Neural cell (in vitro differentiated cells): ENCODE measurements around the gene KRTAP3-3. TPM values are rescaled to one million over a fixed set of nuclear protein-coding genes. Genes with fewer than 3 reads are reported as not detected.
A peak's percentile ranks its signal among the peaks of the same experiment; 100 is the strongest.

ENCODE experiments used
- H2AFZ ChIP-seq: fragments of 200-600, 300-800 bp; sonication (generic), shearing (Covaris generic); 2 replicates; pipeline ENCODE4 v1.6.0; 2014; ENCODE audit warnings: low read depth, mild to moderate bottlenecking, antibody characterized with exemption, low read length, moderate library complexity
- H3F3A ChIP-seq: fragments of 200-600 bp; shearing (Covaris generic); 2 replicates; pipeline ENCODE4 v1.6.1; 2016; ENCODE audit warnings: mild to moderate bottlenecking, moderate library complexity, mixed read lengths, antibody characterized with exemption, low read length; ENCODE audit not compliant: insufficient read depth, poor library complexity, severe bottlenecking
- H3K27ac ChIP-seq: fragments of 200-600, 300-800 bp; sonication (generic), shearing (Covaris generic); 2 replicates; pipeline ENCODE4 v1.5.1; 2014; ENCODE audit warnings: mild to moderate bottlenecking, low read length, moderate library complexity
- H3K27me3 ChIP-seq: fragments of 300-800, 200-600 bp; sonication (generic), shearing (Covaris generic); 2 replicates; pipeline ENCODE4 v1.6.0; 2014; ENCODE audit warnings: mild to moderate bottlenecking, low read depth, low read length, moderate library complexity; ENCODE audit not compliant: insufficient read depth
- H3K36me3 ChIP-seq: fragments of 300-800, 200-600 bp; sonication (generic), shearing (Covaris generic); 2 replicates; pipeline ENCODE4 v1.5.1; 2014; ENCODE audit warnings: mild to moderate bottlenecking, antibody characterized with exemption, low read length, moderate library complexity; ENCODE audit not compliant: insufficient read depth
- H3K4me2 ChIP-seq: fragments of 300-800, 200-600 bp; sonication (generic), shearing (Covaris generic); 2 replicates; pipeline ENCODE4 v1.6.0; 2014; ENCODE audit warnings: mild to moderate bottlenecking, low read length
- H3K4me3 ChIP-seq: fragments of 300-800, 200-600 bp; sonication (generic), shearing (Covaris generic); 2 replicates; pipeline ENCODE4 v1.5.1; 2014; ENCODE audit warnings: mild to moderate bottlenecking, low read length, moderate library complexity
- H3K79me2 ChIP-seq: fragments of 200-600 bp; shearing (Covaris generic); replicated peaks from 2 replicates; pipeline ENCODE4 v1.6.0; 2014; ENCODE audit warnings: mild to moderate bottlenecking, low read length, moderate library complexity; ENCODE audit not compliant: insufficient read depth
- H3K9ac ChIP-seq: fragments of 300-800, 200-600 bp; sonication (generic), shearing (Covaris generic); 2 replicates; pipeline ENCODE4 v1.6.1; 2016; ENCODE audit warnings: mild to moderate bottlenecking, low read length, mixed read lengths
- H3K9me2 ChIP-seq: fragments of 200-600 bp; shearing (Covaris generic); 2 replicates; pipeline ENCODE4 v1.6.1; 2016; ENCODE audit warnings: mild to moderate bottlenecking, low read length, mixed read lengths; ENCODE audit not compliant: insufficient read depth
- H3K9me3 ChIP-seq: fragments of 200-600, 300-800 bp; sonication (generic), shearing (Covaris generic); 2 replicates; pipeline ENCODE4 v1.6.1; 2016; ENCODE audit warnings: mild to moderate bottlenecking, mixed run types, low read length, moderate library complexity, mixed read lengths
- H4K20me1 ChIP-seq: fragments of 200-600 bp; shearing (Covaris generic); 2 replicates; pipeline ENCODE4 v1.6.1; 2016; ENCODE audit warnings: mild to moderate bottlenecking, mixed run types; ENCODE audit not compliant: insufficient read depth
- CTCF ChIP-seq: fragments of 450-650 bp; IDR thresholded peaks from 2 replicates; pipeline ENCODE4 v1.5.1; 2014; ENCODE audit warnings: antibody characterized with exemption, mild to moderate bottlenecking, moderate library complexity; ENCODE audit not compliant: poor library complexity, severe bottlenecking
- EP300 ChIP-seq: fragments of 450-650 bp; conservative IDR thresholded peaks from 2 replicates; pipeline ENCODE4 v1.6.1; 2014; ENCODE audit warnings: antibody characterized with exemption, mild to moderate bottlenecking, moderate library complexity; ENCODE audit not compliant: poor library complexity, severe bottlenecking
- EZH2 ChIP-seq: fragments of 200-600, 300-800 bp; shearing (Covaris generic), sonication (generic); IDR thresholded peaks from 2 replicates; pipeline ENCODE4 v1.6.1; 2014; ENCODE audit warnings: antibody characterized with exemption, low read length, borderline replicate concordance, mild to moderate bottlenecking; ENCODE audit not compliant: insufficient read depth, poor library complexity, severe bottlenecking
- MXI1 ChIP-seq: fragments of 450-650 bp; conservative IDR thresholded peaks from 2 replicates; pipeline ENCODE4 v1.6.1; 2014; ENCODE audit warnings: antibody characterized with exemption, mild to moderate bottlenecking; ENCODE audit not compliant: poor library complexity, severe bottlenecking
- POLR2AphosphoS5 ChIP-seq: IDR thresholded peaks from 2 replicates; pipeline ENCODE4 v1.6.1; 2012
- RAD21 ChIP-seq: fragments of 450-650 bp; conservative IDR thresholded peaks from 2 replicates; pipeline ENCODE4 v1.6.1; 2014; ENCODE audit warnings: antibody characterized with exemption, mild to moderate bottlenecking, moderate library complexity
- REST ChIP-seq: IDR thresholded peaks from 2 replicates; pipeline ENCODE4 v1.6.1; 2012; ENCODE audit warnings: borderline replicate concordance
- SMC3 ChIP-seq: fragments of 450-650 bp; conservative IDR thresholded peaks from 2 replicates; pipeline ENCODE4 v1.6.1; 2014; ENCODE audit warnings: antibody characterized with exemption, mild to moderate bottlenecking, moderate library complexity; ENCODE audit not compliant: poor library complexity
- TAF1 ChIP-seq: IDR thresholded peaks from 2 replicates; pipeline ENCODE4 v1.6.1; 2012; ENCODE audit warnings: low read depth
- polyA plus RNA-seq: library from polyadenylated mRNA; depleted of rRNA; stranded (reverse); fragments of >200 nt; gene quantifications from 2 replicates; pipeline ENCODE4 v1.2.3, GENCODE V29; 2014

Gene KRTAP3-3
- polyA plus RNA-seq, 1 donor from 2014 or later = not detected

- Histone ChIP-seq H3K4me3 (no peak overlapping the region), H2AFZ (no peak overlapping the region), H3F3A (no peaks in the 10 kb centered on the region), H3K4me2 (no peak overlapping the region), H3K9ac (no peak overlapping the region), H3K79me2 (no peaks in the 10 kb centered on the region), H3K9me2 (no peaks in the 10 kb centered on the region), H3K36me3 (no peaks in the 10 kb centered on the region), H4K20me1 (no peaks in the 10 kb centered on the region), H3K9me3 (no peaks in the 10 kb centered on the region), H3K27me3 (no peaks in the 10 kb centered on the region), H3K27ac (no peak overlapping the region)
- TF ChIP-seq EZH2 (no peak), RAD21 (no peak), TAF1 (no peak), EP300 (no peak), CTCF (no peak), SMC3 (no peak), REST (no peak), MXI1 (no peak)
Observed at GRCh38 chr17:40950176-40950575, 43.8 kb downstream of the KRTAP3-3 start.

- H3K27me3 ChIP-seq = no peaks in the 10 kb centered on the region
- H3K36me3 ChIP-seq = no peaks in the 10 kb centered on the region
- H3K9me2 ChIP-seq = no peaks in the 10 kb centered on the region
- no peaks in the 10 kb centered on the region for H3K79me2 ChIP-seq
- no peaks in the 10 kb centered on the region for H3F3A ChIP-seq
- H3K4me2 ChIP-seq = no peak overlapping the region
- H4K20me1 ChIP-seq = no peaks in the 10 kb centered on the region
- no peaks in the 10 kb centered on the region for H3K9me3 ChIP-seq
- no peak for TF ChIP-seq EZH2
- TF ChIP-seq RAD21 = no peak
- TF ChIP-seq EP300 = no peak
- TF ChIP-seq SMC3 = no peak
- no peak for TF ChIP-seq MXI1
- TF ChIP-seq TAF1 = no peak
- no peak for TF ChIP-seq CTCF
- no peak for TF ChIP-seq POLR2AphosphoS5
- no peak for TF ChIP-seq REST
- H2AFZ ChIP-seq = peak overlapping the region; percentile 6
- H3K9ac ChIP-seq = no peak overlapping the region
- H3K4me3 ChIP-seq = peak overlapping the region; percentile 7
- H3K27ac ChIP-seq = no peak overlapping the region
Observed at GRCh38 chr17:40949418-40949817, 44.5 kb downstream of the KRTAP3-3 start.
